ENCODE measurements around the gene PTPRT.

DNA sequence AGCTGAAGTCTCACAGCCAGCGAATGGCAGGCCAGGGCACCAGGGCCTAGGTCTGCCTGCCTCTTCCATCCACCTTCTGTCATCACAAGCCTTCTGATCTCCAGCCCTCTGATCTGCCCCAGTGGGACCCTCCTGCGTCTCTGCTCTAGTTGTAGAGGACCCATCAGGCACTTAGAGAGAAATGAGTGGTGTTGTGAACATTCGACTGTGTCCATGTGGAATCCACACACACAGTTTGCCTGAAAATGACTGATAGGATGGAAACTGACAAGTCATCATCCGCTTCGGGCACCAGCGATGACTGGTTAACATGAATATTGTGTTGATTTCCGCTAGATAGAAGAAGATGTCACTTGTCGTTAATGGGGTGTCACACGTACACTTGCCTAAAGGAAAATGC is 221.0 kb downstream of the PTPRT start:
- TF ChIP-seq, protein P1, sequence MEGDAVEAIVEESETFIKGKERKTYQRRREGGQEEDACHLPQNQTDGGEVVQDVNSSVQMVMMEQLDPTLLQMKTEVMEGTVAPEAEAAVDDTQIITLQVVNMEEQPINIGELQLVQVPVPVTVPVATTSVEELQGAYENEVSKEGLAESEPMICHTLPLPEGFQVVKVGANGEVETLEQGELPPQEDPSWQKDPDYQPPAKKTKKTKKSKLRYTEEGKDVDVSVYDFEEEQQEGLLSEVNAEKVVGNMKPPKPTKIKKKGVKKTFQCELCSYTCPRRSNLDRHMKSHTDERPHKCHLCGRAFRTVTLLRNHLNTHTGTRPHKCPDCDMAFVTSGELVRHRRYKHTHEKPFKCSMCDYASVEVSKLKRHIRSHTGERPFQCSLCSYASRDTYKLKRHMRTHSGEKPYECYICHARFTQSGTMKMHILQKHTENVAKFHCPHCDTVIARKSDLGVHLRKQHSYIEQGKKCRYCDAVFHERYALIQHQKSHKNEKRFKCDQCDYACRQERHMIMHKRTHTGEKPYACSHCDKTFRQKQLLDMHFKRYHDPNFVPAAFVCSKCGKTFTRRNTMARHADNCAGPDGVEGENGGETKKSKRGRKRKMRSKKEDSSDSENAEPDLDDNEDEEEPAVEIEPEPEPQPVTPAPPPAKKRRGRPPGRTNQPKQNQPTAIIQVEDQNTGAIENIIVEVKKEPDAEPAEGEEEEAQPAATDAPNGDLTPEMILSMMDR (IDR thresholded peaks at IDR 0.05) = no peak
- no peak for TF ChIP-seq POLR2A (IDR thresholded peaks at IDR 0.05)

All from suprapubic skin (tissue), 3 donors.